Muscle of arm (tissue), 12 donors: ENCODE measurements around the gene TIRAP. TPM values are rescaled to one million over a fixed set of nuclear protein-coding genes. Genes with fewer than 3 reads are reported as not detected.

Experiments used
- DNase-seq: peaks from one replicate; pipeline ENCODE4 v3.0.0-alpha.2; 2013
- polyA plus RNA-seq, 12 donors: library from polyadenylated mRNA; unstranded; fragments of 120-200 nt; gene quantifications; one replicate each; pipeline ENCODE4 v1.2.1, GENCODE V29; 2013; ENCODE audit not compliant: insufficient read length in 12 of 12

The TIRAP gene
- polyA plus RNA-seq, 12 donors = 6.9 to 16.5 (median 8.2) TPM; not detected in 1

DNA sequence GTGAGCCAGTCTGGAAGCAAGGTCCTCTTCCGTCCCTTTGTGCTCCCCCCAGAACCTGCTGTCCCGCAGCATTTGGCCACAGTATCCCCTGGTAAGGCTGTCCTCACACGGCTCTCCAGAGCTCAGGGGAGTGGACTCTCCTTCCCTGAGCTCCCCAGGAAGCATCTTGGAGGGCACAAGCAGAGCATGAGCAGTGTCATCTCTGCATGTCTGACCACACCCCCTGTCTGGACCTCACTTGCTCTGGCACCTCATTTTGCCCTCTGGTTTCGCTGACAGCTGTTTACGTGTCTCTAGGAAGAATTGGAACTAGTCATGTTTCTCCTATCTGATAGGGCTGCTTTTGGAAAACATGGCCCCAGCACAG is 36.5 kb downstream of the TIRAP start:
- no peak for DNase-seq

DNA sequence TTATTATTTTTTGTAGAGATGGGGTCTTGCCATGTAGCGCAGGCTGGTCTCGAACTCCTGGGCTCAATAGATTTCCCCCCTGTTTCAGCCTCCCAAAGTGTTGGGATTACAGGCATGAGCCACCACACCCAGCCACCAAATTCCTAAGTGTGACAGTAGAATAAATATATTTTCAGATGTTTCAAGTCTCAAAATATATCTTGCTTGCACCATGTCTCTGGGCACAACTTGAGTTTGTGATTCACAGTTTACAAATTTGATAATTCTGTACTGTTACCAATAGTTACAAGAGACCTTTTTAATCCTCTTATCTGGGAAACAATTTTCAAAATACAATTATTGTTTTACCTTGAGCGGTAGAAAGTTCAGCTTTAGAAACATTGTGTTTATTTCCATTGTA is 40.1 kb downstream of the TIRAP start:
- no peak for DNase-seq

DNA sequence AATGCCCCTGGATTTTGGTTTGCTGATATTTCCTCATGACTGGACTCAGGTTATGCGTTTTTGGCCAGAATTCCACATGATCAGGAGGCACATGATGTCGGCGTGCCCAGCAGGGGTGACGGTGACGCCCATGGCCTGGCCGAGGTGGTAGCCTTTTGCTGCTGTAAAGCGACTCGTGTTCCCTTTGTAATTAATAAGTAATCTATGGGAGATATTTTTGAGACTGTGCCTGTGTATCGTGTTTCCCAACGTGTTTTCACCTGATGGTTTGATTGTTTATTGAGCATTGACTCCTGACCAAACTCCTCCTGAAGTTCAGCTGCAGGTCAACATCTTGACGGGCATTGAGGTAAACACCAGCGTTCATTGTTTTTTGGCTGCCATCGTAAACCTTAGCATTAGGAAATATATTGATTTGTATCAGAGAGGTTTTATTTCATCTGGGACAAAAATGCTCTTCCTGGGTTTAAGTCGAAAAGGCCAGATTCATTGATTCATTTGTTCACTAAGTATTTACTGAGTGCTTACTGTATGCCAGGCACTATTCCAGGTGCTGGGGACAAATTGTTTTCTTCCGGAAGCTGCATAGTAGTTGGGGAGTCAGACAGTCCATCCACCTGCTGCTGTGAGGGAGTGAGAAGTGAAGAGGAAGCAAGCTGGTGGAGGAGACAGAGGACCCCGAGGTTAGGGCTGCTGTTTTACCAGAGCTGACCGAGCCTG is 44.5 kb downstream of the TIRAP start:
- no peak for DNase-seq

DNA sequence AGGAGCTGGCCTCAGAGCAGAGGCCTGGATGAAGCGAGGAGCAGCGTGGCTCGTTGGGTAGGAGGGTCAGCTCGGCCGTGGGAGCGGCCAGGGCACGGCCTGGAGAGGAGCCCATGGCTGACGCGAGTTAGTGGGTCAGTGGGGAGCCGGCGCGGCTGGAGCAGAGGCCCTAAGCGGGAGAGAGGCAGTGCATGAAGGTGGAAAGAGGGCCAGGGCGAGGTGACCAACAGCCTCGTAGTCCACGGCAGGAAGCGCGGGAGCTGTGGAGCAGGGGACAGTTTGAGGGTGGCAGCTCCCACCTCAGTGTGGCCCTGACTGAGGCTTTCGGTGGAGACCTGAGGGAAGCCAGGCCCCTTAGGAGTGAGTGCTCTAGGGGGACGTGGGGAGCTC is 45.1 kb downstream of the TIRAP start:
- DNase-seq = no peak

DNA sequence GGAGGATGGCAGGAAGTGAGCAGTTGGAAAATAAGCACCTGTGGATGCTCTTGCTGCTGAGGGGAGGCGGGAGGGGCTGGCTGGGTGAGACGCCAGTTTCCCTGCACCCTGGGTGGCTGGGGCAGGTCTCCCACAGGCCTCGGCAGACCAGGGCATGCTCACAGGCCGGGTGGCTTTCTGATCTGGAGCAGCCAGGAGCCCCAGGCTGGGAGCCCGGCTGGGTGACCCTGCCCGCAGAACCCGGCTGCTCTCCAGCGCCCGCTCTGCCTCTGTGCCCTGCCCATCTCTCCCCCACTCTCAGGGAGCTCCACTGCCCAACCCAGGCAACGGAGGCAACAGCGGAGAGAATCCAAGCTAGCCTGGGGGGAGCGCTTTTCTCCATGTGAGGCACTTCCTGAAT is 45.6 kb downstream of the TIRAP start:
- DNase-seq = no peak

DNA sequence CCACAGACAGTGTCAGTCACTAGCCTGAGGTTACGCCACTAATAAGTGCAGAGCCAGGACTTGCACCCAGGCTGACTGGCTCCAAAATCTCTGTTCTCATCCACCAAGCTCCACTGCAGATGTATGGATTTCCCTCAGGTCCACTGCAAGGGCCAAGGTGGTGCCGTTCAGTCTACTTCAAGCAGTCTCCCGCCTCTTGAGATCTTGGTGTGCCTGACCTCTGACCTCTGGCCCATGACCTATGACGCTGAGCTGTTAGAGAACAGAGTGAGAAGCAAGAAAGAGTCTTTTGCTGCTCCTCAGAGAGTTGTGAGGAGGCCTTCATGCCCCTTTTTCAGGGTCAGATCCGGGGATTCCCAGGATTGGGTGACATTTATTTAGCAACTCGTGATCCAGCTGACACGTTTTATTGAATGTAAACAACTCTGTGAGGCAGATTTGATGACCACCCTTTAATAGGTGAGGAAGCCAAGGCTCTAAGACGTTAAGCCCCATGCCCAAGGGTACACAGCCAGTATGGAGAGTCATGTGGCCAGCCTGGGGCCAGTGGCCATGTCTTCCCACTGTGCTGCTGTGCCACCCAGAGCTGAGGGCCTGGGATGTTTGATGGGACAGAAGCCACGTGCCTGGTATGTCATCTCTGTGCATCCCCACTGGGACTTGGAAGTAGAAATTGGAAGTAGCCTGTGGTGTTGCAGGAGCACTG is 46.2 kb downstream of the TIRAP start:
- DNase-seq = no peak

DNA sequence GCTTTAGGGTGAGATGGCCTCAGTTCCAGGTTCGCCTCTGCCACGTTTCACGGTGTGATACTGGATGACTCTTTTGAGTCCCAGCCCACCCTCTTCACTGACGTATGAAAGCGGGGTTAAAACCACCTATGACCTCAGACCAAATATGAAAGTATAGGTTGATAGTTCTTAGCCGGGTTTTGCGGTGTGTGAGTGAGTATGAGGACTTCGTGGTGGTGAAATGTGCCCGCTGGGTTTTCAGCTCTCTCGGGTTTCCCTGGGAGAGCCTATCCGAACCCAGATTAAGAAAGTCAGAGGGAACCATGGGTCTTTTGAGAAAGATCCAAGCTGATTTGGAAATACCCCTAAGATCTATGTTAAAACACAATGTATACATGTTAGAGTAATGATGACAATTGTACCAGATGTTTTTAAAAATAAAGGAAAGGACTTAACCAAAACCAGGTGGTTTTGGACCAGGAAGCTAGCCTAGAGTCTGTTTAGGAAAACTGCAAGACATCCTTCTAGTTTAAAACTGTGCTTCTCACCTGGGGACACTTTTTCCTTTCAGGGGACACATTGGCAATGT is 46.8 kb downstream of the TIRAP start:
- DNase-seq = no peak

DNA sequence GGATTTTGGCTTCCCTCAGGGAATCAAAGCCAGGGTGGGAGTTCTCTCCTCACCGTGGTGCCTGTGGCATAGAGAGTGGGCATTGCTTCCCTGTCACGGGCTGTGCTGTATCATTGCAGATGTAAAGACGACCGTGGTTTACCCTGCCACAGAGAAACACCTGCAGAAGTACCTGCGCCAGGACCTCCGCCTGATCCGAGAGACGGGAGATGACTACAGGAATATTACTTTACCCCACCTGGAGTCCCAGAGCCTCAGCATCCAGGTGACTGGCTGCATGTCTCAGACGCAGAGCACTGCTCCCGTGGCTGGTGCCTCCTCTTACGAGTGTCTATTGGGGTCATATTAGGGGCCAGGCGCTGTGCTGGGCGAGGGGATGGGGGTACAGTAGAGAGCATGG is 48.4 kb downstream of the TIRAP start:
- no peak for DNase-seq

DNA sequence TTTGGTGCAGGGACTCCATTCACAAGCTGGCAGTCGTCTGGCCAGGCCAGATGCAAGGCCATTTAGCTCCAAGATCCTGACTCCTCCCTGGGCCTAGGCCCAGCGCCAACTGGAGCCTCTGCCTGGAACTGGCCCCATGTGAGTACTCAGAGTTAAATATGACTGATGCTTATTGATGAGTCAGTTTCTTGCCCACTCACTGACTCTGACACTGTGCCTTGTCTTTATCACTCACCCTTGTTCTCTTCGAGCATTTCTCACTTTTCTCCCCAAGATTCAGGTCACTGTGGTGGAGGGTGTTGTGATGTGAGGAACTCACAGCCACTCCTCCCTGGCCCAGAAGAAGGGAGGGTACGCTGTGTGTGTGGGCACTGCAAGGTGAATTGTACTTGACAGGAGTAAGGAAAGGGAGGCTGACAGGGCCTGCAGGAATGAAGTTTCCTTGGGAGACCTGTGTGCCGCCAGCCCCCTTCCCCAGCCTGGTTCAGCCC is 49.4 kb downstream of the TIRAP start:
- no peak for DNase-seq

DNA sequence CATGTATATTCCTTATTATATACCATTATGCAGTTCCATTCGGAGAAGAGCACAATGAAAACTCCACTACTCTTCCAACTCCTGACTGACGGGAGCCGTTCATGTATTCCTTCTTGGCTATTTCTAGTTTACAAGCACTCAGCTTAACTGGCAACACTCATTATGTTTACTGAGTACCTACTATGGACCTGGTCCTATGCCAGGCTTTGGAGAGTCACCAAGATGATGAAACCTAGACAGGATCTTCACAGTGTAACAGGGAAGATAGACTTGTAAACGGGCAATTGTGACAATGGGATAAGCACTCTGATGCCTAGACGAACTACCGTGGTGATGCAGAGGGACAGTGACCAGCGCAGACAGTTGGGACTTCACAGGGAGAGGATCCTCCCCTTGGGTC is 50.2 kb downstream of the TIRAP start:
- DNase-seq = no peak

DNA sequence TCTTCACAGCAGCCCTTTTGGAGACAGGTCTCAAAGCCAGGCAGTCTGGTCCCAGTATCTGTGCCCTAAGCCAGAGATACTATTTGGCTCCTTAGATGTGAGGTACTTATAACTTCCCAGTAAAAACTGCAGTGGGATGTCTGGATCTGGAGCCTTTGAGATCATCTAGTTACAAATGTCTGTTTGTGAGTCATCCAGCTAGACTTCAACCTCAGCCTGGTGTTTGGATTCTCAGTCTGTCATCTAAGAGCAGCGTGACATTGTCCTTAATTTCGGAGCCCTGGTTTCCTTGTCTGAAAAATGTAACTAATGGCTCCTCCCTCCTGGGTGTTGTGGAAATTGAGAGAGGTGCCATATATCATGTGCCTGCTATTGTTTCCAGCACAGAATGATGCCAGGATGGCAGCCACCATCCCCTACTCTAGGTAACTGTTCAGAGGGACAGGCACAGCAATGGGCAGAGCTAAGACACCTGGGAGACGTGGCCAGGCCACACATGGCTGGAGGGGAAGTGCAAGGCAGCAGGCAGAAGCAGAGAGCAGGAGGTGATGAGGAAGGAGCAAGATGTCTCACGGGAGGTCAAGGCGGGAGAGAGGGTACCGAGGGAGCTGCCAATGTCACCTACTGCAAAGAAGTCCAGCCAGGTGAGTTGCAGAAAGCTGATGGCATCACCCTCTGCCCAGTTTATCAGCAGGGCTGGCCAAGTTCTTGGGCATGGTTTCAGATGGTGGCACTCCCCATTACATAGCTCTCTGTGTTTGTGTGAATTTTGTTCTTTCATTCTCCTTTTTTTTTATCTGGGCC is 52.0 kb downstream of the TIRAP start:
- no peak for DNase-seq

DNA sequence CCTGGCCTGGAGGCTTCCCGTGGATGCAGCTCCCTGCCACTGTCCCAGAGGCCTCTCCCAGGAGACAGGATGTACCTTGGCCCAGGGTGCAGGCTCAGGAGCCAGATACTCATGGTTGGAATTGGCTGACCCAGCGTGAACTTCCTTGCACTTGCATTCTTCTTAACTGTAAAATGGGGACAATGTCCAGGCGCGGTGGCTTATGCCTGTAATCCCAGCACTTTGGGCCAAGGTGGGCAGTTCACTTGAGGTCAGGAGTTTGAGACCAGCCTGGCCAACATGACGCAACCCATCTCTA is 52.5 kb downstream of the TIRAP start:
- DNase-seq = no peak

DNA sequence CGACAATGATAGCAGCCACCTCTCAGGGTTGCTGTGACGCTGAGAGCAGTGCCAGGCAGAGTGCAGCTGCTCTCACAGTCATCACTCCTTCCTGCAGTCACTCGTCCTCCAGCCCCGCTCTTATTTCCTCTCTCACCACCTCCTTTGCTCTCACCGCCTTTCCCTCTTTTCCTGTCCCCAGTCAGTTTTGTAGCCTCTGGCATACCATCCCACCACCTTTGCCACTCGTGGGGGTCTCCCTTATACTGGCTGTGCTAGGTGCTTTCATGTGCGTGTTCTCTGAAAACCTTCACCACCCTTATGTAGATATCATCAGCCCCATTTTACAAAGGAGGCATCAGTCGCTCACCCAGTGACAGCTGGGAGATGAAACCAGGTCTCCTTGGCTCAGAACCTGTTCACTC is 53.2 kb downstream of the TIRAP start:
- no peak for DNase-seq

DNA sequence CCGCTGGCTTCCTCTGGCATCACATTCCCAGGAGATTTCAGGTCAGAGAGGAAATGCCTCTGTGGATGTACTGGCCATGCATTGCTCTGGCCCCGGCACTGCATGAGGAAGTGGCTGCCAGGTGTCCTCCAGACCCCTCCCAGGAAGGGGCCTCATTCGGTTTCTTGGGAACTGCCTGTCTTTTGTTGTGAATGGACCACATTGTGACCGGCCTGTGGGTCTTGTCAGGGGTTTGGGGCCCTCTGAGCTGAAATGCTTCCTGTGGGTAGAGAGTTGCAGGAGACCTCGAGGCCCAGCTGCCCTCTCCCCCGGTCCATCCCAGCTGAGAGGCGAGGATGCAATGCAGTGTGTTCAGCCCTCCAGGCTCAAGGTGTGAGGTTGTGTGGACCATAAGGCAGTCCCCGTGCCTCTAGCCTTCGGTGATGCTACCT is 53.8 kb downstream of the TIRAP start:
- DNase-seq = no peak

DNA sequence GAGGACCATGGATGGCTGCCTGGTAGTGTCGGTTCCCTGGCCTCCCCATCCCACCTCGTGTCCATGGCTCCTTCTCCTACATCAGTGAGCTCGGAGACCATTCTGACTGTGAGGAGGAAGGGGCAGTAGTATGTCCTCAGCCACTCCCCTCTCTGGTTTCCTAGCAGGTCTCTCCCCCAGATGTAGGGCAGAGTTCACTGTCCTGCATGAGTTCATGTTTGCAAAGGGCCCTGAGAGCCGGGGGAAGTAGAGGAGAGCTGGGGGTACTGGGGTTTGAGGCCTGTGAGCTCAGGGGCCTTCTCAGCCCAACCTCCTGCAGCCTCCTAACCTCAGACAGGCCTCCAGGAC is 54.2 kb downstream of the TIRAP start:
- DNase-seq = no peak

DNA sequence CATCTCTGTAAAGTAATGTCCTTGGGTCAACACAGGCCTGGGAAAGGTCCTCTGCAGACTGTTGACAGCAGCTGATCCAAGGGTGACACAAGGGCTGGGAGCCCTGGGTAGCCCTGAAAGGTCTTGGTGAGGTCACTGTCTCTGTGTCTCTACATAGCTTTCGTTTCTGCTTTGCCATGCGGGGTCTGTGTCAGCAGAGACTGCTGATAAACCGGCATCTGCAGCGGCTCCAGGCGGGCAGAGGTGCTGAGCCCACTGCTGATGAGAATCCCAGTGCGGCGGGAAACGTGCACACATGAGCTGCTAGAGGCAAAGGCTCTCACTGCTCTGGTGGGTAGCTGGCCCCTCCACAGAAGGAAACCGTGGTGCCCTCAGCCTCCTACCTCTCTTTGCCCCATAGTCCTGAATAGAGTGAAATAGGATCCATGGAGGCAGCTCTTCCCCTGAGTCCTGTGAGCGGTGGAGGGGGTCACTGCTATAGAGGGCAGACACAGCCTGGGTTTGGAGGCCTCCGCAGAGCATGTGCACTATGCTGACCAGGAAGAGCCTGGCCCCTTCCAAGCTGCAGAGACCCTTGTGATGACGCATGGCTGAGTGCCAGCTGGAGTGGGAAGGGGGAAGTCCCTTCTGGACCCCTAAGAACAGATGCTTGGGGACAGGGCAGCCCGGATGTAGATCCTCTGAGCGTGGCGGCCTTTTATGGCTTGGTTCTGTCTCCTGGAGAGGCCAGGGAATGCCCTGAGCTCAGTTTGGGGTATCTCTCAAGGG is 54.8 kb downstream of the TIRAP start:
- DNase-seq = no peak

DNA sequence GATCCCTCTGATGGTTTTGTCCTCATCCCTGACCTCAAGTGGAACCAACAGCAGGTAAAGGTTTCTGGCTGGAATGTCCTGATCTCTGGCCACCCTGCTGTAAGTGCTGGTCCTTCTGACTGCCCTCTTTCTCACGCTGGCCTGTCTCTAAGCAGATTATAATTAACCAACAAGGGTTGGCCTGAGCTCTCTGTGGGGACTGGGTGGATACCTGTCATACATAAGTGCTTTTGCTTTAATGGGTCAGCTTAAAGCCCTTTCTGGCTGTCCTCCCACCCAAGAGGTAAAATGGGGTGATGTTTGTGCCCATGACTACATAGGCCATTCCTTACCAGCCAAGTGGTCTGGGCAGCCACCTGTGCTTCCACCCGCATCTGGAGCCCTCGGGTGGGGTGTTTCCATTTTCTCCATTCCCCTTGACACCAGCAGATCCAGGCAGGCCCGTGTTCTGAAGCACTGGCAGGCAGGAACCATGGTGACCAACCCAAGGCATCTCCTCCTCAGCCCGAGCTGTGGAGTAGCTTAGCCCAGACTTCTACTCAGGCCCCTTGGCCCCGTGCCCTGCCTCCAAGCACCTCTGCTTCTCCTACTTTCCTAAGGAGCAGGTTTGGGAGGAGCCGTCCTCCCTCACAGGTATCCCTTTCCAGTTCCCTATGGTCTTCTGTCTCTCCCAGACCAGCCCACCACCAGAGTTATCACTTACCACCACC is 55.6 kb downstream of the TIRAP start:
- DNase-seq = no peak

DNA sequence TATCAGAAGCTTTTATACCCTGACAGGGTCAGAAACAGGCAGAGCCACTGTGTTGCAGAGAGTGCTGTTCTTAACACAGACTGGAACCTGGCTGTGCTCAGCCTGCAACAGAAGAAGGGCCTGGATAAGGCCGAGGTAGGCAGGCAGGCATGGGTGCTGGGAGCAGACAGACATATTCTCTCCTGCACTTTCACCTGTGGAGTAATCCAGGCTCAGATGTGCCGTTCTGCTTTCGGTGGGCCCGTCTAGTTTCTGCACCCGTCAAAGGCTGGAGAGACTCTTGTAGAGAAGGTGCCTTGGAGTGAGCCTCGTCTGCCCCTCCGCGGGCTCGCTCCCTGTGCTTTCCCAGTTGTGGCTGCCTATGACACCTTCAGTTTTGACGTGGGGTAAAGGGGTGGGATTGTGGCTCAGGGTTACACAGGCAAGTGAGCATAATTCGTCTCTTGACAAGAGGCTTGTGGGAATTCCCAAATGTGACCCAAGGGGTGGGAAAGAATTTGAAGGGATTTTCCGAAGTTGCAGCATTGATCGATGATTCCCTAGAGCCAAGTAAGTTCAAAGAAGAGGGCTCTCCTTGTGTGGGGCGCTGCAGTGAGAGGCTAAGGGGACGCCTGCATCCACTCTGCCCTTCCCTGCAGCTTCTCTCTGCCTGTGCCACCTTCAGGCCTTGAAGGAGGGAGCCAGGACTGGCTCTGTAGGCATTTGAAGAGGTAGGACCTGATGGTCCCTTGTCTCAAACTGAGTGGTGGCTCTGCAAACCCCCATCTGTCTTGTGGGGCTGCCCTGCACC is 56.4 kb downstream of the TIRAP start:
- no peak for DNase-seq

DNA sequence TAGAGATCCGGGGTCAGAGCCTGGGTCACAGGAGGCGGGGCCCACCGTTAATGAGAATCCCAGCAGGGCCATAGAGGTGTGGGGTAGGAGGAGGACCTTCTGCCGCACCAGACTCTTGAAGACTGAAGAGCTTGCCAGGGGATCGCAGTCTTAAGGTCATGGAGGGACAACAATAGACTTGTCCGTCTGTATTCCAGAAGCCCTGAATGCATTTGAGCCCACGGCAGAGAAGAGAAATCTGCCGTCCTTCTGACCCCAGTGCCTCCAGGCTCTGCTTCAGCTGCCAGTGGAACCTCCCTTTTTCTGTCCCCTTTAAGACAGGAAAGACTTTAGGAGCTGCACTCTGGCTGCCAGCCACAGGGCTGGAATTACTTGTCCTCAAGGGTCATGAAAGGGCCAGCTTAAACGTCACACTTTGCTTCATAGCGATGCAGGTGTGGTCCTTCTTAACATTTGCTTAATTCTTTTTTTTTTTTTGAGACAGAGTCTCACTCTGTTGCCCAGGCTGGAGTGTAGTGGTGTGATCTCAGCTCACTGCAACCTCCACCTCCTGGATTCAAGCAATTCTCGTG is 57.1 kb downstream of the TIRAP start:
- peak; percentile 80 for DNase-seq
